Left ventricle myocardium inferior (tissue), 1 donor: ENCODE measurements around the gene PRKD1. TPM values are rescaled to one million over a fixed set of nuclear protein-coding genes. Genes with fewer than 3 reads are reported as not detected.

Experiments used
- DNase-seq: peaks from one replicate; pipeline ENCODE4 v3.0.0-alpha.2; 2020
- H3K27ac ChIP-seq: fragments of 200-600 bp; replicated peaks from 2 replicates; pipeline ENCODE4 v1.8.0; 2021
- H3K27me3 ChIP-seq: fragments of 200-600 bp; 2 replicates; pipeline ENCODE4 v1.8.0; 2021; ENCODE audit warnings: low read depth
- H3K36me3 ChIP-seq: fragments of 200-600 bp; 2 replicates; pipeline ENCODE4 v1.8.0; 2021
- H3K4me1 ChIP-seq: fragments of 200-600 bp; 2 replicates; pipeline ENCODE4 v1.8.0; 2021
- H3K4me3 ChIP-seq: fragments of 200-600 bp; 2 replicates; pipeline ENCODE4 v1.8.0; 2021; ENCODE audit warnings: mild to moderate bottlenecking, moderate library complexity
- H3K9me3 ChIP-seq: fragments of 200-600 bp; replicated peaks from 2 replicates; pipeline ENCODE4 v1.8.0; 2021
- CTCF ChIP-seq: fragments of 200-600 bp; IDR thresholded peaks from 2 replicates; pipeline ENCODE4 v1.8.0; 2021; ENCODE audit warnings: antibody characterized with exemption, mild to moderate bottlenecking, borderline replicate concordance
- intact Hi-C: fragments of 100-400 bp; cut with micrococcal nuclease; formaldehyde crosslinking; loops from one replicate; pipeline ENCODE4 v1.11.0; 2022
- total RNA-seq: library from RNA; stranded (reverse); fragmentation: NEBNext Ultra II Directional; extraction: Animal tissue kit (Norgen Biotek cat#: 25700); gene quantifications from one replicate; pipeline ENCODE4 v1.2.1, GENCODE V29; 2021
- donor health status: DM: no; HTN: yes; CAD: no; lungs with severe emphysema.

Gene PRKD1
- total RNA-seq, 1 donor from 2014 or later: 3.1 TPM

- no peak for DNase-seq
- TF ChIP-seq CTCF: no peak
- Histone ChIP-seq H3K27ac (no peak overlapping the region), H3K9me3 (peaks cover 11% of the 10 kb centered on the region), H3K27me3 (no peaks in the 10 kb centered on the region), H3K36me3 (peaks cover 12% of the 10 kb centered on the region), H3K4me3 (no peak overlapping the region), H3K4me1 (no peaks in the 10 kb centered on the region)
- intact Hi-C loops: no loop called here
These were observed 310.7 kb downstream of the PRKD1 start for GRCh38 chr14:29616922-29617321.

- DNase-seq: no peak
- Histone ChIP-seq H3K27ac (no peak overlapping the region), H3K9me3 (no peaks in the 10 kb centered on the region), H3K4me1 (no peaks in the 10 kb centered on the region), H3K36me3 (no peaks in the 10 kb centered on the region), H3K4me3 (no peak overlapping the region), H3K27me3 (no peaks in the 10 kb centered on the region)
- intact Hi-C loops: no loop called here
- TF ChIP-seq CTCF: no peak
These were observed 318.8 kb downstream of the PRKD1 start for GRCh38 chr14:29608861-29609260.

GRCh38 chr14:29607169-29607568, 320.5 kb downstream of the PRKD1 start:
- DNase-seq: no peak
- Histone ChIP-seq H3K4me1 (no peaks in the 10 kb centered on the region), H3K27me3 (no peaks in the 10 kb centered on the region), H3K27ac (no peak overlapping the region), H3K4me3 (no peak overlapping the region), H3K9me3 (no peaks in the 10 kb centered on the region), H3K36me3 (no peaks in the 10 kb centered on the region)
- TF ChIP-seq CTCF: no peak
- intact Hi-C loops: no loop called here

GRCh38 chr14:29603696-29604095, 324.0 kb downstream of the PRKD1 start:
- intact Hi-C loops: no loop called here
- peaks cover 5% of the 10 kb centered on the region for H3K4me1 ChIP-seq
- H3K27me3 ChIP-seq: no peaks in the 10 kb centered on the region
- TF ChIP-seq CTCF: no peak
- H3K9me3 ChIP-seq: no peaks in the 10 kb centered on the region
- H3K4me3 ChIP-seq: no peak overlapping the region
- H3K27ac ChIP-seq: no peak overlapping the region
- no peak for DNase-seq
- H3K36me3 ChIP-seq: no peaks in the 10 kb centered on the region

- no peaks in the 10 kb centered on the region for H3K9me3 ChIP-seq
- no peaks in the 10 kb centered on the region for H3K27me3 ChIP-seq
- no peak for TF ChIP-seq CTCF
- H3K27ac ChIP-seq: no peak overlapping the region
- intact Hi-C loops: no loop called here
- peaks cover 5% of the 10 kb centered on the region for H3K4me1 ChIP-seq
- H3K36me3 ChIP-seq: no peaks in the 10 kb centered on the region
- no peak overlapping the region for H3K4me3 ChIP-seq
- no peak for DNase-seq
These were observed 326.0 kb downstream of the PRKD1 start for GRCh38 chr14:29601616-29602015.
